DOHH2 (cell line): ENCODE data around the gene TICRR.

Experiments
- H3F3A ChIP-seq: fragments of 200-600 bp; sonication (generic), shearing (Covaris generic); 2 replicates; pipeline ENCODE4 v1.6.0; 2016; ENCODE audit warnings: antibody characterized with exemption, mild to moderate bottlenecking; ENCODE audit not compliant: control insufficient read depth, insufficient read depth
- H3K27ac ChIP-seq: fragments of 200-600 bp; sonication (generic); 2 replicates; pipeline ENCODE4 v1.5.1; 2014; ENCODE audit warnings: low read depth, mild to moderate bottlenecking, low read length, moderate library complexity
- H3K27me3 ChIP-seq: fragments of 200-600 bp; sonication (generic); 2 replicates; pipeline ENCODE4 v1.6.1; 2014; ENCODE audit warnings: mild to moderate bottlenecking, low read length, mixed read lengths; ENCODE audit not compliant: control insufficient read depth
- H3K36me3 ChIP-seq: fragments of 200-600 bp; sonication (generic); 2 replicates; pipeline ENCODE4 v1.6.1; 2014; ENCODE audit warnings: mild to moderate bottlenecking, low read length, moderate library complexity, mixed read lengths; ENCODE audit not compliant: control insufficient read depth
- H3K4me1 ChIP-seq: fragments of 200-600 bp; sonication (generic); 2 replicates; pipeline ENCODE4 v1.6.1; 2014; ENCODE audit warnings: mild to moderate bottlenecking, low read length, mixed read lengths; ENCODE audit not compliant: control insufficient read depth
- H3K4me2 ChIP-seq: fragments of 200-600 bp; sonication (generic); 2 replicates; pipeline ENCODE4 v1.6.0; 2014; ENCODE audit warnings: mild to moderate bottlenecking, low read length, moderate library complexity
- H3K4me3 ChIP-seq: fragments of 200-600 bp; sonication (generic); 2 replicates; pipeline ENCODE4 v1.5.1; 2014; ENCODE audit warnings: mild to moderate bottlenecking, low read length, mixed read lengths
- H3K79me2 ChIP-seq: fragments of 200-600 bp; sonication (generic); 2 replicates; pipeline ENCODE4 v1.6.1; 2014; ENCODE audit warnings: mild to moderate bottlenecking, low read length, mixed read lengths; ENCODE audit not compliant: control insufficient read depth
- H3K9me2 ChIP-seq: fragments of 200-600 bp; sonication (generic); replicated peaks from 2 replicates; pipeline ENCODE4 v1.6.1; 2014; ENCODE audit warnings: mild to moderate bottlenecking, low read length, mixed read lengths; ENCODE audit not compliant: control insufficient read depth
- H3K9me3 ChIP-seq: fragments of 200-600 bp; sonication (generic); 2 replicates; pipeline ENCODE4 v1.6.1; 2014; ENCODE audit warnings: antibody characterized with exemption, low read length, mixed read lengths; ENCODE audit not compliant: control insufficient read depth, insufficient read depth
- H4K20me1 ChIP-seq: fragments of 200-600 bp; sonication (generic); 2 replicates; pipeline ENCODE4 v1.6.0; 2014; ENCODE audit warnings: low read depth, mild to moderate bottlenecking, antibody characterized with exemption, low read length, moderate library complexity; ENCODE audit not compliant: control insufficient read depth, insufficient read depth
- CTCF ChIP-seq: fragments of 200-600 bp; sonication (generic); IDR thresholded peaks from one replicate; pipeline ENCODE4 v1.5.1; 2014; ENCODE audit warnings: antibody characterized with exemption, mild to moderate bottlenecking, low read depth, low read length; ENCODE audit not compliant: poor library complexity, severe bottlenecking
- EZH2phosphoT487 ChIP-seq: fragments of 200-600 bp; sonication (generic); IDR thresholded peaks from 2 replicates; pipeline ENCODE4 v1.6.1; 2017; ENCODE audit warnings: borderline replicate concordance, mild to moderate bottlenecking, antibody characterized with exemption, low read length, moderate library complexity, mixed read lengths

Gene TICRR

GRCh38 chr15:89630260-89630659 lies 55.0 kb downstream of the TICRR start:
- H3K9me3 ChIP-seq: no peaks in the 10 kb centered on the region
- TF ChIP-seq CTCF: no peak
- no peak for TF ChIP-seq EZH2phosphoT487
- H3F3A ChIP-seq: no peaks in the 10 kb centered on the region
- no peak overlapping the region for H3K4me3 ChIP-seq
- H3K4me1 ChIP-seq: no peaks in the 10 kb centered on the region
- H4K20me1 ChIP-seq: no peaks in the 10 kb centered on the region
- no peaks in the 10 kb centered on the region for H3K27me3 ChIP-seq
- H3K9me2 ChIP-seq: no peaks in the 10 kb centered on the region
- H3K27ac ChIP-seq: no peak overlapping the region
- peaks cover 67% of the 10 kb centered on the region for H3K36me3 ChIP-seq
- no peaks in the 10 kb centered on the region for H3K79me2 ChIP-seq
- no peak overlapping the region for H3K4me2 ChIP-seq

GRCh38 chr15:89630974-89631901 lies 56.0 kb downstream of the TICRR start:
- Histone ChIP-seq H3K4me2 (no peak overlapping the region), H3K79me2 (no peaks in the 10 kb centered on the region), H3K27me3 (no peaks in the 10 kb centered on the region), H3K9me3 (no peaks in the 10 kb centered on the region), H3F3A (no peaks in the 10 kb centered on the region), H3K36me3 (peaks cover 57% of the 10 kb centered on the region), H3K27ac (no peak overlapping the region), H3K4me3 (no peak overlapping the region), H4K20me1 (no peaks in the 10 kb centered on the region), H3K4me1 (no peaks in the 10 kb centered on the region), H3K9me2 (no peaks in the 10 kb centered on the region)
- TF ChIP-seq EZH2phosphoT487: no peak
- TF ChIP-seq CTCF: no peak

GRCh38 chr15:89631902-89632264 lies 56.6 kb downstream of the TICRR start:
- Histone ChIP-seq H3K9me3 (no peaks in the 10 kb centered on the region), H4K20me1 (no peaks in the 10 kb centered on the region), H3F3A (no peaks in the 10 kb centered on the region), H3K4me2 (no peak overlapping the region), H3K27ac (no peak overlapping the region), H3K36me3 (peaks cover 51% of the 10 kb centered on the region), H3K4me1 (no peaks in the 10 kb centered on the region), H3K27me3 (no peaks in the 10 kb centered on the region), H3K9me2 (no peaks in the 10 kb centered on the region), H3K4me3 (no peak overlapping the region), H3K79me2 (no peaks in the 10 kb centered on the region)
- TF ChIP-seq EZH2phosphoT487 (no peak), CTCF (no peak)
